CD4-positive, alpha-beta T cell treated with Interleukin-6 at 100 ng/mL for 8 hours (primary cell): Measurements from ENCODE around the gene BNC1.
"Not testable (repeated sequence)": the region's sequence is repeated elsewhere in the genome, so short reads cannot be mapped to it uniquely, and the experiment has no call there.

Experiments
- DNase-seq: peaks from one replicate; pipeline ENCODE4 v3.0.0-alpha.2; 2020; ENCODE audit warnings: mixed read lengths, low spot score

The BNC1 gene

DNA sequence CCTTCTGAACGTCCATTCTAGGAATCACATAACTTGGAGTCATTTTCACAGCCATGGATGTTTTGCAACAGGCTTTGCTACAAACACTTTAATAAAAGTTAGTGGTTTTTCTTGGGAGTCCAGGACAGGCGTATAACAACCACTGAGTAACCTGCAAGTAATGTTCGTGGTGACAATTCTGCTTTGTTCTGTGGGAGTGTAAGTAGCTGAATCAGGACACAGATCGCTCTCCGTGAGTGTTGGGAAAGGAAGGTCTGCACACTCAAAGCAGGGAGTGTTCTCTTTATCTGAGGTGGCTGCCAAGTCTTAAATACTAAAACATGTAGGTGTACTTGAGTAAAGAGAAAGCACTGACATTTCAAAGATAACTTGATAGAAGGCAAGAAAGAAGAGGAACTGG is 7.9 kb upstream of the BNC1 start:
- no peak for DNase-seq

DNA sequence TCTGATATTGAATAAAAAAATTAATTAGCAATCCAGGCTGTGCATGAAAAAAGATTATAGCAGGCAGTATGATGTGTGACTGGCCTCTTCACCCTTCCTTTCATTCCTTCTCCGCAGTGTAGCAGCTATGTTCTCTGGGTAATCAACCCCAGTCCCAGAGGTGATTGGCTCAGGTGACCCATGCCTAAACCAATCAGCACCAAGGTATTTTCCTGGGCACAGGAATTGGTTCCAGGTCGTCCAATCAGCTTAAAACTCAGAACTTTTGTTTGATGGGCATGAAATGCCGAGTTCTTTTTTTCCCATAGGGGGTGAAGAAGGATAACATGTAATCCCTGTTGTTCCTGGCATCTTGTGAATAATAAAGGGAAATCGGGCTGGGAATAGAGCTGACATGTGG is 5.8 kb upstream of the BNC1 start:
- DNase-seq: no peak

DNA sequence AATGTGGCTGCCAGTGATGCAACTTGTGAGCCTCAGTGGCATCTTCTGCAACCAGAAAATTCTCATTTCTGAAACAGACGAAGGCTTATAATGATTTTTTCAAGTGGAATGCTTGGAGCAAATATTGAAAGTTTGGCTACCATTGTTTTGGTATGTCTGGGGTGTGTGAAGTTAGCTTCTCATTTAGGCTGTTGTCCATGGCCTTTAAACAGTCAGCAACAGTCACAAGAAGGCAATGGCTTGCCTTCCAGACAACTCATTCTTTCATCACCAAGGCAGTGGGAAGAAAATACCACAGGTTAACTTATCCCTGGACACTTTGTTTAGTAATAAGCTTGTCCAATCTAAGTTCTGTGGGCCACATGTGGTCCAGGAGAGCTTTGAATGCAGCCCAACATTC is 4.7 kb upstream of the BNC1 start:
- DNase-seq: no peak

DNA sequence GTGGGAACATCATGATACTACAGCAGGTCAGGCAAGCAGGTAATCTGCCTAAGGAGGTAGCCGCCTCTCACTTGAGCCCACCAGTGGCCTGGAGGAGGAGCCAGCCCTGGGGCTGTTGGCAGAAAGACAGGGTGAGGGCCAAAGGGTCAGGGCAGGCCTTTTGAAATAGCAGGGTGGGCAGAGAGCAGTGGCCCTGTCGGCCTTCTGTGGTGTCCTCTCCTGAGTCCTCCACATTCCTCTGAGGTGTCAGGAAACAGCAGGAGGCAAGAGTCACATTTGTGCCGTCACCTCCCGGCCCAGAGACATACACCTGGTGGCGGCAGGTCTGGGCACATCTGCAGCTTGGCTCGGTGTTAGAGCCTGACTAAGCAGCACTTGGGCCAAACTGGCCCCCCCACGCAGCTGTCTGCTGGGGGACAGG is 3.9 kb upstream of the BNC1 start:
- no peak for DNase-seq

DNA sequence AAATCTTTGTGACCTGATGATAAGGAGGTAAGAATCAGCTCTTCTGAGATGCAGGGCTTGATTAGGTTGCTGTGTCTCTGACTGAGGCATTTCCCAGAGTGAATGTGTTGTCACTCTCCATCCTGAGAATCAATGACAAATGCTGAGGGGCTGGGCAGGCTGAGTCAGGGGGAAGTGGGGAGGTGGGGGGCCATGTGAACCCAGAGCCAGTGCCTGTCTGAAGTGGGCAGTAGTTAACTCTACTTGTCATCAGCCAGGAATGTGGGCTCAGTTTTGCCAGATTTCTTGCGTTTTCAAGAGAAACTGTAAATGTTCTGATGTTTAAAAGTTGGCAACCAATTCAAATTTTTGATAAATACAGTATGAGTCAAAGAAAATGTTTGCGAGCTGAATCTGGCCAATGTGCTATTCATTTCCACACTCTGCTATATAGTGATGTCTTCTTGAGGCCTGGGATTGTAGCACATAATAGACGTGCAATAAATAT is 3.1 kb upstream of the BNC1 start:
- no peak for DNase-seq

DNA sequence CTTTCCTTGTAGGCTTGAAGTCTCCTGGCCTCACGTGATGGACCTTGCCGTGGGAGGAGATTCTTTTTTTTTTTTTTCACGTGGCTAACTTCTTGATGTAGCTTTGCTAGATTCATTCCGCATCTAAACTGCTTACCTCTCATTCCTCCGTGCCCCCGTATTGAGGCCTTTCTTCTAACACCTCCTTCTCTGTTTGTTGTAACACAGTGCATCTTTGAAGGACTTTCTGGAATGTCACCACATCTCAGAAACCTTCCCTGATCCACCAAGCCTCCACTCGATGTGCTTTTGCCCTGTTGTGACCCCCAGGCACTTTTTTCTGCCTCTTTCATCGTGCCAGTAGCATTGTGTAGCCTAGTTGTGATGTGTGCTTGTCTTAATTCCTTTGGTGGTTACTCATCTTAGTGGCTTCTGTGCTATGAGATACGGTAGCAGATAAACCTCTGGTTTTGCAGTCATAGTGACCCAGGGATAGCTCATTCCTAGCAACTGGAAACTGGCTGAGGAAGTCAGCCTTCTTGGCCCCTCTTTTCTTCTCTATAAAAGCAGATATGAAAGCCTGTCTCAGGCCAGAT is 1.6 kb upstream of the BNC1 start:
- no peak for DNase-seq

DNA sequence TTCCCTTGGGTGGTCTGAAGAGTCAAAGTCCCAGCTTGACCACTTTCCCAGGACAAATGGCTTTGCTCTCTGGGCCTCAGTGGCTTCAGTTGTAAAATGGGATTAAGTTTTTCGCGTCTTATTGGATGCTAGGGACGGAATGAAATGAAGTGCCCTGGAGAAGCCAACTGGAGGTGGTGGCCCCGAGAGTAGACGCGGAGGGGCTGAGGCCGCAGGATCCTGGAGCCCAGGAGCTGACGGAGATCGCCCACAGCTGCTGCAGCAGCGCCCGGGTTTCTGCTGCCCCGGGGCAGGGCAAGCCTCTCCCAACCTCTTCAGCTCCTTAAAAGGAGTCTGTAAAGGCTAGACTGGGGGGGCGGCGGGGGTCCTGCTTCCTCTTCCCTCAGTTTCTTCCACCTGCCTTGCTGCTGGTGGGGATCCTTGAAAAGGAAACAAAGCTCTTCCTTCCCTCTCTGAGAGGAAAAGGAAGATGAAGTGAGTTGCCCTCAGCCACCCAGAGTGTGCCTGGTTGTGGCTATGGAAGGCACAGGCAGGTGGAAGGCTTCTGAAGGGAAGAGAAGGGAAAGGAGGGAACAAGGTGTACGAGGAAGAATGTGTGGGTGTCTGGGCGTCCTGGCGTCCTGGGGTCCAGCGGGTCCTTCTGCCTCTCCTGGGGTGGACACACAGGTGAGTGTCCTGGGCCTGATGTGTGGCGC is 967 bp upstream of the BNC1 start:
- no peak for DNase-seq

DNA sequence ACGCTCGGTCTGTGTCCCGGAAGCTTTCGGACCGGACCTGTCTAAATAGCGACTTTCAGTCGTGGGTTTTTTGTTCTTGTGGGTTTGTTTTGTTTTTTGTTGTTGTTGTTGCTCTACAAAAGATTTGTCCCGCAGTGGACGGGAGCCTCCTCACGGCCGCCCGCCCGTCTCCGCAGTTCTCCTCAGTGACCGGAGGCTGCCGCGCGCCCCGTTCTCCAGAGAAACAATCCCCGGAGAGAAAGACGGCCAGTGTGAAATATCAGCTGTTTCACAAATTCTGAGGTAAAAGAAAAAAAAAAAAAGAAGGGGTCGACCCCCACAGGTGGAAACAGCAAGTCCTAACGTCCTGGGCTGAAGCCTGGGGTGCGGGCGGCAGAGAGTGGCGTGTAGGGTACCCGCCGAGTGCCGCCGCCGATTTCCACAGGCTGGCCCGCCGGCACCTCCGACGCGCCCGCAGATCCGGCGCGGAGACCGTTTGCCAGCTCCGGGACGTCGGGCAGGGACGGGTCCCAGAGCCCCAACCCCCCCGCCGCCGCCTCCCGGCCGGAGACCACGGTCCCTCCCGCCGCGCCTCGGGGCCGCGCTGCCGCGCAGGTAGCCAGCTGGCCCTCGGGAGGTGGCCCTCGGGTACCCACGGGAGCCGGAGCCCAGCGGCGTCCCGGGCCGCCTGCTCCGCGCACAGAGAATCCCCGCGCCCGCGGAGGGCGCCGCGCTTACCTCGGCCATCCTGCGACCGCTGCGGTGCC is 478 bp downstream of the BNC1 start:
- DNase-seq: no peak

DNA sequence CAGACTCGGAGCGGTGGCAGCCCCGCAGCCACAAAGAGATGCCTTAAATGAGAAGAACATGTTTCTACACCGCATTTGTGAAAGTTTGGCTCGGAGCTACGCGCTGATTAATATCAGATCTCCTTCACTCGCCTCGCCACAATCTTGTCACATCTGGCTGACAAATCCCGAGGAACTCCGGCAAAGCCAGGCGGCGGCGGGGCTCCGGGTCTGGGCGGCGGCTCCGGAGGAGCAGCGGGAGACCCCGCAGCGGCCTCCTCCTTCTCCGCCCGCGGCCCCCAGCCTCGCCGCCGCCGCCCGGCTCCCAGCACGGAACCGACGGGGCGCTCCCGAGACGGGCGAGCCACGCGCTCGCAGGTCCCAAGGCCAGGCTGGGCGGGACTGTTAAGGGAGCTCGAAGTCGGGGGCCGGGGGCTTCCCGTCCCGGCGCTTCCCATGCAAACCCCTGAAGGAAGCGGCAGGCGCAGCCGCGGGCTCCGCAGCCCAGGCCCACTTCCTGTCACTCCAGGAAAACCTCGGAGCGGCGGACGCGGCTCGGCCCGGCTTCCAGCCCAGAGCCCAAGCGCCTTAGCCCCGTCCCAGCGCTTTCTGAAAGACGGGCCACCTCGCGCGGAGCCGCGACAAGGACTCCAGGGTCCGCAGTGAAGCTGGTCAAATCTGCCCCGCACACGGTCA is 1.2 kb downstream of the BNC1 start:
- no peak for DNase-seq

DNA sequence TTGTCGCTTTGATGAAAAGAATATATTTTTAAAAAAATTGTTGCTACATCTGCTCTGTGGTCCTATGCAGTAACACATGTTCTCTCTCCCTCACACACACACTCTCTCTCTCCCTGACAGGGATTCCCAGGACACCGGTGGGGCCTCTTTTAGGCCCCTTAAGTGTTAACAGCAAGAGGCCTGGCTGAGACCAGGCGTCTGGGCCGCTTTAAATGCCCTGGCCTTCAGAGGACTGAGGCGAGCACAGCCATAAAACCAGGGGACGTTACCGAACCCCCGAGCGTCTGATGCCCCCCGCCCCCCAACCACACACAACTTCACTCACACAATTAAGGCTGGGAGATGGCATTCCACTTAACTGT is 1.7 kb downstream of the BNC1 start:
- DNase-seq: no peak

DNA sequence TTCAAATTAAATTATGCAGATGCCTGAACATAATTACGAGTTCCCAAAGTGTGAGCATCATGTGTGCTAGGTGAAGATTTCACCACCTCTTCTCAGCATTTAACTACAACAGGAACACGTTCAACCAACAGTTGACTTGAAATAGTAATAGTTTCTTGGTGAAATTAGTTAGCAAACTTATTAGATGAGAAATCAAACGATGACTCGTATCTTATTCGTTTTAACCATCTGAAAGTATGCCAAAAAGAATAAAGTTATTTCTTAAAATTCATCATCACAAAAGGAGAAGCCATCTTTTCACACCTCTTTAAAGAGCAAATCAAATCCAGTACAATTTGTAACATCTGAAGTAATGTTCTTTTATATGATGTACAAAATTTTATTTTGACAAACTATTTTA is 2.3 kb downstream of the BNC1 start:
- DNase-seq: no peak

DNA sequence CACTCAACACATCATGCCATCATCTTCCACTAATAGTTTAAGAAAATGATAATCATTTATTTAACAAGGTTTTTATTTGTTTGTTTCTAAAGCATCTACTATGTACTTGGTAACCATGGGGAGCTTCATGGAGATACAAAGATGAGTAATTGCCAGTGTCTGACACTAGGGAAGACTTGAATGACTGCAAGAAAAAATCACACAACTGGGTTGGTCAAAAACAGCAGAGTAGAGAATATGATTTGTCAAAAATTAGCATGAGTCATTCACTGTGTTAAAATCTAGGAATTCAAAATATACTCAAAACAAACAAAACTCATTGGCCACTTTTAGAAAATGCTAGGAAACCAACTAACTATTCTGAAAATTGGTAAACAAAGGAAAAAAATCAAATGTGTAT is 6.3 kb downstream of the BNC1 start:
- DNase-seq: no peak

DNA sequence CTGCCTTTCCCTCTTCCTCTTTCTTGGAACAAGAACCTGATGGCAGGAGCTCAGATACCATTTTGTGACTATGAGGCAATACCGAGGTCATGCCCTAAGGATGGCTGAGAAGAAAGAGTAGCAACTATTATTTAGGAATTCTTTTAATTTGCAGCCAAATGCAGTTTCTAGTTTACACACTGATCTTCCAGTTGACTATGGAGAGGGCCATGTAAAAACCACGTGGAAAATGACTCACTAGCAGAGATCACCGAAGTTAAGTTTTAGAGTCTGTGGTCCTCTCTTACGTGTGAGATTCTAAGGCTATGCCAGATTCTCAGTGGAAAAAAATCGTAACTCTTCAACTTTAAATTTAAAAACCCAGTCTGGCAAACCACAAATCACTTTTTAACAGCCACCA is 7.8 kb downstream of the BNC1 start:
- no peak for DNase-seq

DNA sequence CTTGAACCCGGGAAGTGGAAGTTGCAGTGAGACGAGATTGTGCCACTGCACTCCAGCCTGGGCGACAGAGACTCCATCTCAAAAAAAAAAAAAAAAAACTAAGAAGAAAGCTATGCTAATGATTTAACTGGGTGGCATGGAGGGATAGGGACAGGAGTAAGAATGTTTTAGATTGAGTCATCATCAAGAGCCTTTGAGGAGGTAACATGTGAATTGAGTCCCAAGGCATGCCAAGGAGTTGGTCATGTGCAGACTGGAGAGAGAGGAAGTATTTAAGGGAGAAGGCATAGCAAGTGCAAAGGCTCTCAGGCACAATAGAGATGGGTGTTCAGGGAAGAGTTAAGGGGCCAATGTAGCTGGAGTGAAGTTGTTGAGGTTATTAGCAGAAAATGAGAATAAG is 9.1 kb downstream of the BNC1 start:
- no peak for DNase-seq

DNA sequence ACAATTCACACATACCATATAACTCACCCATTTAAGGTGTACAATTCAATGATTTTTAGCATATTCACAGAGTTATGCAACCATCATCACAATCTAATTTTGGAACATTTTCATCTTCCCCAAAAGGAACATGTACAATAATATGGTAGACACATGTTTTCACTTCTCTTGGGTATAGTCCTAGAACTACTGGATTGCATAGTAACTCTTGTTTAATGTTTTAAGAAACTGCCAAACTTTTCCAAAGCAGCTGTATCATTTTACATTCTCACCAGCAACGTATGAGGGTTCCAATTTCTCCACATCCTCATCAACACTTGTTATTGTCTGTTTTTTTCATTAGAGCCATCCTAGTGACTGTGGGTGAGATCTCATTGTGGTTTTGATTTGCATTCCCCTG is 14.3 kb downstream of the BNC1 start:
- no peak for DNase-seq

DNA sequence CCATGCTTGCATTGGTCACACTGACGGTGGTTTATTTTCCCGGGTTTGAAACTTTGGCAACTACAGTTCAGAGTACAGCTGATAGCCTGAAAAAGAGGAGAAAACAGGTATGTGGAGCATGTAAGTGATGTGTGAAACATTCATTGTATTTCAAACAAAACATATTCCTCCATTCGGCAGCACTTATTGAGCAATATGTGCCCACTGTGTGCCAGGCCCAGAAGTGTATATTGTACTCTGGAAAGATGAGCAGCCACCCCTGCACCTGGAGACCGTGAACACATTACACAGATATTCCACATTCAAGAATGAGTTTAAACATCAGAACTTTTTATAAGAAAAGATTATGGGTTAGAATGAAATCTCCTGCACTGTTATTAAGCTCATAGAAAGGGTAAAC is 16.3 kb downstream of the BNC1 start:
- no peak for DNase-seq

DNA sequence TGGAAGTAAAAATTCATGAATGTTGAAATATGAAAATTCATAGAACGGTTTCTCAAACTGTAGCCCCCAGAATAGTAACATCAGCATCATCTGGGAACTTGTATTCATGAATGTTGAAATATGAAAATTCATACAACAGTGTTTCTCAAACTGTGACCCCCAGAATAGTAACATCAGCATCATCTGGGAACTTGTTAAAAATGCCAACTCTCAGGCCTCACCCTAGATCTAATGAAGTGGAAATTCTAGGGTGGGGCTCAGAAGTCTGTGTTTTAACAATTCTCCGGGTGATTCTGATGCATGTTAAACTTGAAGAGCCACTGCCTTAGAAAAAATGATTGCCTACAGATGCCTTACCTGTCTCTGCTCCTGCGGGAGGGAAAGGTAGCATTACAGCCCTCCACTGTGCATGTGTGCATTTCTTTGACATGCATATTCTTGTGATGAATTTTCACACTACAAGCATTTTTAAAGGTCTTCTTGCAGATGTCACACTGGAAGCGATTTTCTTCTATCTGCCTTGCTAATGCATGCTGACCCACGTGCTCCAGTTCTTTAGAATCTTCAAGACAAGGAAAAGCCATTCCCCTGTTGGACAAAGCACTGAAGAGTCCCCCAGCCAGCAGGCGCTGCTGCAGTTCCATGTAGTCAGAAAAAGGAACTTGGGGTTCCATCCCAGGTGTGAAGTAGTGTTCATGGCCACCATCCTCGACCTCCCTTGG is 21.7 kb downstream of the BNC1 start:
- DNase-seq: no peak

DNA sequence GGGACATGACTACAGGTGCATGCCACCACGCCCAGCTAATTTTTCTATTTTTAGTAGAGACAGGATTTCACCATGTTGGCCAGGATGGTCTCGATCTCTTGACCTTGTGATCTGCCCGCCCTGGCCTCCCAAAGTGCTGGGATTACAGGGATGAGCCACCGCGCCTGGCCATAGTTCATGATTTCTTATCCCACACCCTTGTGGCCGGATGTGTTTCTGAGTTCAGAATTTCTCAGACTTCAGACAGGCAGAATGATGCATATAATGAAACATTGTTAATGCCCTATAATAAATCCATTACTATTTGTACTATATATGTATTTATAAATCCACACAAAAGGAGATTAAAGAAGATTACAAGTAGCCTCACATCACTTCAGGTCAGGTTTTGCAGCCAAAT is 22.3 kb downstream of the BNC1 start:
- DNase-seq: not testable (repeated sequence)

DNA sequence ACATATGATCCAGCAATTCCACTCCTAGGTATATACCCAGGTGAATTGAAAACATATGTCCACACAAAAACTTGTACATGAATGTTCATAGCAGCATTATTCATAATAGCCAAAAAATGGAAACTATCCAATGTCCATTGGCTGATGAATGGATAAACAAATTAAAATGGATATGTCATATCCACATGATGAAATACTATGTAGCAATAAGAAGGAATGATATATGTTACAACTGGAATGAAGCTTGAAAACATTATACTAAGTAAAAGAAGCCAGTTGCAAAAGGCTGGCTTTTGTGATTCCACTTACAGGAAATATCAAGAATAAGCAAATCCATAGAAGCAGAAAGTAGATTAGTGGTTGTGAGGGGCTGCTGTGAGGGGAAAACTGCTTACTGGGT is 33.7 kb downstream of the BNC1 start:
- no peak for DNase-seq

DNA sequence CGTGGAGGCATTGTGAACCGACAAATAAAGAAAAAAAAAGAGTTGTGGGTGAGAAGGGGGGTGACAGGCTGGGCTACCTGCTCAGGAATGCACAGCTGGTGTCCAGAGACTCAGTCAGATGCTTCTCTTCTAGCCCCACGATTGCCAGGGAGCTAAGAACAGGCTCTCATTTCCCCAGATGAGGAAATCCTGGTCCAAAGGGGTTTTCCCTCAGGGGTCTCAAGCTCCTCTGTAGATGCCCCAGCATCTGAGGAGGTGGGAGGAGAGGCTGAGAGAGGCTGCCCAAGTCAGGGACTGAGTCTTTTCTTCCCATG is 35.5 kb downstream of the BNC1 start:
- DNase-seq: no peak

DNA sequence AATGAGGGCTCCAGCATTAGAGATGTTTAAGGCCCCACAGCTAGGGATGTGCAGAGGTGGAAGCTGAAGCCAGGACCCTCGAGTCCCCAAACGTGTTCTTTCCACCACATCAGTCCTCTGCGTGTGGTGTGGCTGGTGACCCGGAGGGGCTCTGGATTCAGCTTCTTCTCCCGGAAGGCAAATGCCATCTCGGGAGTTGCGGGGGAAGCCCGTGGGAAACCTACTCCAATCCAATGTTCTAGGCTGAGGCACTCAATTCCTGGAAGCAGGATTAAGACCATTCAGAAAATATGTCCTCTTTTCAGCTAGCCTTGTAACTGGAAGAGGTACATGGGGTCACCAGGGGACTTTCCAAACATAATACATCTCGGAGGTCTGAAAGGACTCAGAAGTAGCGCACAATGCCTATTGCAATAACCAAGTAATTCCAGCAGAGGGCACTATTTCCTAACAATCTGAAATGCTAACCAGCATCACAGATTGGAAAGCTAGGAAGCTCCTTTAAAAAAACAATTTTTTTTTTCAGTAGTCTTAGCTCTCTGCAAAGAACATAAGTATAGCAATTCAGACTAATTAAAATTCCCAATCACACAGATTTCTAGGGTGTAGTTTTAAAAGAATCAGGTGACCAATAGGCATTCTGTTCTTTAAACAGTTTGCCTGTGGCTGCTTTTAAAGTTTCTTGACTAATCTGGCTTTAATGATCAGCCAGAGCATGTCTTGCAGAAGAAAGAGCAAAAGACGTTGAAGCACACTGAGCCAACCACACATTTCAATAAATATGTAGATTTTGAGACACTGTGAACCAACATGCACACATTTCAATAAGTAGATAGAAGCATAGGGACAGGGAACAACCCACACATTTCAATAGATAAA is 36.1 kb downstream of the BNC1 start:
- peak; percentile 43 for DNase-seq
